Measurements from ENCODE around the gene SCNN1B.

The SCNN1B gene

GRCh38 chr16:23278031-23278430, 24.1 kb upstream of the SCNN1B start:
- H3K4me1 Mint-ChIP-seq (ENCODE audit: low read depth) = no peaks in the 10 kb centered on the region
- intact Hi-C loops (cut with micrococcal nuclease) = no loop called here

GRCh38 chr16:23279721-23280153, 22.4 kb upstream of the SCNN1B start:
- intact Hi-C loops (cut with micrococcal nuclease) = no loop called here
- Mint-ChIP-seq H3K4me3 (no peak overlapping the region), H3K27ac (no peak overlapping the region), H3K36me3 (ENCODE audit: low read depth) (no peaks in the 10 kb centered on the region), H3K9me3 (no peaks in the 10 kb centered on the region), H3K27me3 (peaks cover 7% of the 10 kb centered on the region), H3K4me1 (ENCODE audit: low read depth) (no peaks in the 10 kb centered on the region)

More at GRCh38 chr16:23278031-23278430, 24.1 kb upstream of the SCNN1B start:
- H3K27ac Mint-ChIP-seq = no peak overlapping the region
- H3K36me3 Mint-ChIP-seq (ENCODE audit: low read depth) = no peaks in the 10 kb centered on the region
- H3K9me3 Mint-ChIP-seq = no peaks in the 10 kb centered on the region
- H3K4me3 Mint-ChIP-seq = no peak overlapping the region
- peaks cover 7% of the 10 kb centered on the region for H3K27me3 Mint-ChIP-seq

GRCh38 chr16:23280483-23280967, 21.6 kb upstream of the SCNN1B start:
- no peak overlapping the region for H3K4me3 Mint-ChIP-seq
- H3K27me3 Mint-ChIP-seq = peaks cover 7% of the 10 kb centered on the region
- no peaks in the 10 kb centered on the region for H3K9me3 Mint-ChIP-seq
- H3K36me3 Mint-ChIP-seq (ENCODE audit: low read depth) = no peaks in the 10 kb centered on the region
- intact Hi-C loops (cut with micrococcal nuclease) = no loop called here
- no peaks in the 10 kb centered on the region for H3K4me1 Mint-ChIP-seq (ENCODE audit: low read depth)
- no peak overlapping the region for H3K27ac Mint-ChIP-seq

- H3K27me3 Mint-ChIP-seq = peaks cover 7% of the 10 kb centered on the region
- H3K36me3 Mint-ChIP-seq (ENCODE audit: low read depth) = no peaks in the 10 kb centered on the region
- no peak overlapping the region for H3K4me3 Mint-ChIP-seq
- no peaks in the 10 kb centered on the region for H3K9me3 Mint-ChIP-seq
- H3K4me1 Mint-ChIP-seq (ENCODE audit: low read depth) = no peaks in the 10 kb centered on the region
- no peak overlapping the region for H3K27ac Mint-ChIP-seq
- intact Hi-C loops (cut with micrococcal nuclease) = no loop called here
Measured at GRCh38 chr16:23282568-23282967, 19.5 kb upstream of the SCNN1B start.

GRCh38 chr16:23283571-23283970, 18.5 kb upstream of the SCNN1B start:
- H3K27me3 Mint-ChIP-seq = peaks cover 5% of the 10 kb centered on the region

GRCh38 chr16:23284584-23284983, 17.5 kb upstream of the SCNN1B start:
- H3K9me3 Mint-ChIP-seq = peaks cover 6% of the 10 kb centered on the region
- H3K4me3 Mint-ChIP-seq = no peak overlapping the region
- no peaks in the 10 kb centered on the region for H3K4me1 Mint-ChIP-seq (ENCODE audit: low read depth)
- no peak overlapping the region for H3K27ac Mint-ChIP-seq
- peaks cover 5% of the 10 kb centered on the region for H3K27me3 Mint-ChIP-seq
- H3K36me3 Mint-ChIP-seq (ENCODE audit: low read depth) = no peaks in the 10 kb centered on the region
- intact Hi-C loops (cut with micrococcal nuclease) = no loop called here

More at GRCh38 chr16:23283571-23283970, 18.5 kb upstream of the SCNN1B start:
- Mint-ChIP-seq H3K4me1 (ENCODE audit: low read depth) (no peaks in the 10 kb centered on the region), H3K9me3 (peaks cover 5% of the 10 kb centered on the region), H3K27ac (no peak overlapping the region), H3K4me3 (no peak overlapping the region), H3K36me3 (ENCODE audit: low read depth) (no peaks in the 10 kb centered on the region)
- intact Hi-C loops (cut with micrococcal nuclease) = no loop called here

GRCh38 chr16:23286131-23286532, 16.0 kb upstream of the SCNN1B start:
- Mint-ChIP-seq H3K9me3 (peaks cover 6% of the 10 kb centered on the region), H3K4me1 (ENCODE audit: low read depth) (no peaks in the 10 kb centered on the region), H3K27ac (no peak overlapping the region), H3K36me3 (ENCODE audit: low read depth) (no peaks in the 10 kb centered on the region), H3K4me3 (no peak overlapping the region), H3K27me3 (no peaks in the 10 kb centered on the region)
- intact Hi-C loops (cut with micrococcal nuclease) = no loop called here

GRCh38 chr16:23288209-23288608, 13.9 kb upstream of the SCNN1B start:
- no peaks in the 10 kb centered on the region for H3K4me1 Mint-ChIP-seq (ENCODE audit: low read depth)
- peaks cover 6% of the 10 kb centered on the region for H3K9me3 Mint-ChIP-seq

GRCh38 chr16:23288726-23289512, 13.2 kb upstream of the SCNN1B start:
- H3K4me3 Mint-ChIP-seq = no peak overlapping the region
- peaks cover 6% of the 10 kb centered on the region for H3K9me3 Mint-ChIP-seq
- no peaks in the 10 kb centered on the region for H3K4me1 Mint-ChIP-seq (ENCODE audit: low read depth)
- intact Hi-C loops (cut with micrococcal nuclease) = no loop called here
- no peaks in the 10 kb centered on the region for H3K36me3 Mint-ChIP-seq (ENCODE audit: low read depth)
- H3K27me3 Mint-ChIP-seq = no peaks in the 10 kb centered on the region
- no peak overlapping the region for H3K27ac Mint-ChIP-seq

More at GRCh38 chr16:23288209-23288608, 13.9 kb upstream of the SCNN1B start:
- H3K27me3 Mint-ChIP-seq = no peaks in the 10 kb centered on the region
- no peak overlapping the region for H3K27ac Mint-ChIP-seq
- intact Hi-C loops (cut with micrococcal nuclease) = no loop called here
- no peaks in the 10 kb centered on the region for H3K36me3 Mint-ChIP-seq (ENCODE audit: low read depth)
- no peak overlapping the region for H3K4me3 Mint-ChIP-seq

- H3K27ac Mint-ChIP-seq = no peak overlapping the region
- H3K4me3 Mint-ChIP-seq = no peak overlapping the region
- no peaks in the 10 kb centered on the region for H3K4me1 Mint-ChIP-seq (ENCODE audit: low read depth)
- H3K36me3 Mint-ChIP-seq (ENCODE audit: low read depth) = no peaks in the 10 kb centered on the region
- H3K9me3 Mint-ChIP-seq = peaks cover 6% of the 10 kb centered on the region
- peaks cover 4% of the 10 kb centered on the region for H3K27me3 Mint-ChIP-seq
- intact Hi-C loops (cut with micrococcal nuclease) = no loop called here
Measured at GRCh38 chr16:23290189-23291062, 11.7 kb upstream of the SCNN1B start.

GRCh38 chr16:23293016-23293415, 9.1 kb upstream of the SCNN1B start:
- no peaks in the 10 kb centered on the region for H3K4me1 Mint-ChIP-seq (ENCODE audit: low read depth)
- no peaks in the 10 kb centered on the region for H3K36me3 Mint-ChIP-seq (ENCODE audit: low read depth)
- H3K9me3 Mint-ChIP-seq = peaks cover 6% of the 10 kb centered on the region
- intact Hi-C loops (cut with micrococcal nuclease) = no loop called here
- H3K4me3 Mint-ChIP-seq = no peak overlapping the region
- H3K27ac Mint-ChIP-seq = no peak overlapping the region
- H3K27me3 Mint-ChIP-seq = peaks cover 14% of the 10 kb centered on the region

- intact Hi-C loops (cut with micrococcal nuclease) = no loop called here
- H3K9me3 Mint-ChIP-seq = no peaks in the 10 kb centered on the region
- H3K4me1 Mint-ChIP-seq (ENCODE audit: low read depth) = no peaks in the 10 kb centered on the region
- peaks cover 14% of the 10 kb centered on the region for H3K27me3 Mint-ChIP-seq
- no peaks in the 10 kb centered on the region for H3K36me3 Mint-ChIP-seq (ENCODE audit: low read depth)
- H3K27ac Mint-ChIP-seq = no peak overlapping the region
- no peak overlapping the region for H3K4me3 Mint-ChIP-seq
Measured at GRCh38 chr16:23294260-23294659, 7.8 kb upstream of the SCNN1B start.

GRCh38 chr16:23296994-23297393, 5.1 kb upstream of the SCNN1B start:
- intact Hi-C loops (cut with micrococcal nuclease) = no loop called here
- no peaks in the 10 kb centered on the region for H3K9me3 Mint-ChIP-seq
- no peaks in the 10 kb centered on the region for H3K4me1 Mint-ChIP-seq (ENCODE audit: low read depth)
- no peak overlapping the region for H3K4me3 Mint-ChIP-seq
- H3K36me3 Mint-ChIP-seq (ENCODE audit: low read depth) = no peaks in the 10 kb centered on the region
- H3K27ac Mint-ChIP-seq = no peak overlapping the region
- H3K27me3 Mint-ChIP-seq = peaks cover 28% of the 10 kb centered on the region

- Mint-ChIP-seq H3K9me3 (no peaks in the 10 kb centered on the region), H3K27me3 (peaks cover 42% of the 10 kb centered on the region), H3K4me3 (no peak overlapping the region), H3K27ac (no peak overlapping the region), H3K36me3 (ENCODE audit: low read depth) (no peaks in the 10 kb centered on the region), H3K4me1 (ENCODE audit: low read depth) (no peaks in the 10 kb centered on the region)
- intact Hi-C loops (cut with micrococcal nuclease) = no loop called here
Measured at GRCh38 chr16:23298290-23298915, 3.7 kb upstream of the SCNN1B start.
